Omental fat pad (tissue), 4 donors: ENCODE data around the gene BBX. TPM values are rescaled to one million over a fixed set of nuclear protein-coding genes. Genes with fewer than 3 reads are reported as not detected.

Experiments
- ATAC-seq: fragments of 150-250 bp; one replicate; pipeline ENCODE4 v1.9.1; 2016; ENCODE audit warnings: mild to moderate bottlenecking, moderate library complexity; ENCODE audit not compliant: low FRiP score
- DNase-seq: peaks from one replicate; pipeline ENCODE4 v3.0.0-alpha.2; 2019; ENCODE audit warnings: low spot score
- total RNA-seq, 4 donors: library from RNA; depleted of rRNA; stranded (reverse); fragments of >200 nt; gene quantifications; one replicate each; pipeline ENCODE4 v1.1.0, GENCODE V29; 2016
- TF ChIP-seq, protein P1 (sequence below), 3 donors: fragments of 450-650 bp; IDR thresholded peaks; one replicate each; pipeline ENCODE4 v1.5.1; 2016 to 2017; ENCODE audit warnings: antibody characterized with exemption in 3 of 3, mild to moderate bottlenecking in 3 of 3, moderate library complexity in 2 of 3

BBX gene
- total RNA-seq, 4 donors from 2014 or later: 32.8 to 70.5 (median 40.7) TPM

DNA sequence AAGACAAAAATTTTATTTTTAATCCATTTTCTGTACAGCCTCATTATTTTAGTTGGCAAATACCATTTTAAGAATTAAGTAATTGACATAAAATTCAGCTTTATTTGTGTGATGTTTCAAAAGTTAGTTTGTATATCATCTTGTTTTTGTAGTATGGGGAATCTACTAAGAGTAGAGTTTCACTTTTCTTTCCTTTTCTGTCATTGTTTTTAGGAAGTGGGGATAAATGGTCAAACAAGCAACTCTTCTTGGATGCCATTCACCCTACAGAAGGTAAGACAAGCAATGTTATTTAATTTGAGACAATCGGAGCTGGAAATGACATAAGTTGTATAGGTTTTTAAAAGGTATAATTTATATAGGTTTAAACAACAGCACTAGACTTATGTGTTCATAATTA, 268.3 kb downstream of the BBX start:
- DNase-seq (no peak), ATAC-seq (no peak)
- TF ChIP-seq, protein P1, sequence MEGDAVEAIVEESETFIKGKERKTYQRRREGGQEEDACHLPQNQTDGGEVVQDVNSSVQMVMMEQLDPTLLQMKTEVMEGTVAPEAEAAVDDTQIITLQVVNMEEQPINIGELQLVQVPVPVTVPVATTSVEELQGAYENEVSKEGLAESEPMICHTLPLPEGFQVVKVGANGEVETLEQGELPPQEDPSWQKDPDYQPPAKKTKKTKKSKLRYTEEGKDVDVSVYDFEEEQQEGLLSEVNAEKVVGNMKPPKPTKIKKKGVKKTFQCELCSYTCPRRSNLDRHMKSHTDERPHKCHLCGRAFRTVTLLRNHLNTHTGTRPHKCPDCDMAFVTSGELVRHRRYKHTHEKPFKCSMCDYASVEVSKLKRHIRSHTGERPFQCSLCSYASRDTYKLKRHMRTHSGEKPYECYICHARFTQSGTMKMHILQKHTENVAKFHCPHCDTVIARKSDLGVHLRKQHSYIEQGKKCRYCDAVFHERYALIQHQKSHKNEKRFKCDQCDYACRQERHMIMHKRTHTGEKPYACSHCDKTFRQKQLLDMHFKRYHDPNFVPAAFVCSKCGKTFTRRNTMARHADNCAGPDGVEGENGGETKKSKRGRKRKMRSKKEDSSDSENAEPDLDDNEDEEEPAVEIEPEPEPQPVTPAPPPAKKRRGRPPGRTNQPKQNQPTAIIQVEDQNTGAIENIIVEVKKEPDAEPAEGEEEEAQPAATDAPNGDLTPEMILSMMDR (IDR thresholded peaks at IDR 0.05): no peak

DNA sequence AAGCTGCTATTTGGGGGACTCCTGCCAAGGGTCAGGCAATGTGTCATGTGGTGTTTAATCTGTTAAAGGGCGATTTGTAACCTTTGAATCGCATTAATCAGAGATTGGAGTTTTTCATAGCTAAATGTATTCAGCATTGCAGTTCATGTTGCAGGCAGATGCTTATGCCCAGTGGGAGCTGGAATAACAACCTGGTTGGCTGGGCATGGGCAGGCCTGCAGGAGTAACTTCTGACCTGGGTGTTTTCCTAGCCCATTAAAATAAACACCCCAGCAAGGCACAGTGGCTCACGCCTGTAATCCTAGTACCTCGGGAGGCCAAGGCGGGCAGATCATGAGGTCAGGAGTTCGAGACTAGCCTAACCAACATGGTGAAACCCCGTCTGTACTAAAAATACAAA, 268.7 kb downstream of the BBX start:
- no peak for ATAC-seq
- TF ChIP-seq, protein P1 (IDR thresholded peaks at IDR 0.05): no peak
- DNase-seq: no peak

DNA sequence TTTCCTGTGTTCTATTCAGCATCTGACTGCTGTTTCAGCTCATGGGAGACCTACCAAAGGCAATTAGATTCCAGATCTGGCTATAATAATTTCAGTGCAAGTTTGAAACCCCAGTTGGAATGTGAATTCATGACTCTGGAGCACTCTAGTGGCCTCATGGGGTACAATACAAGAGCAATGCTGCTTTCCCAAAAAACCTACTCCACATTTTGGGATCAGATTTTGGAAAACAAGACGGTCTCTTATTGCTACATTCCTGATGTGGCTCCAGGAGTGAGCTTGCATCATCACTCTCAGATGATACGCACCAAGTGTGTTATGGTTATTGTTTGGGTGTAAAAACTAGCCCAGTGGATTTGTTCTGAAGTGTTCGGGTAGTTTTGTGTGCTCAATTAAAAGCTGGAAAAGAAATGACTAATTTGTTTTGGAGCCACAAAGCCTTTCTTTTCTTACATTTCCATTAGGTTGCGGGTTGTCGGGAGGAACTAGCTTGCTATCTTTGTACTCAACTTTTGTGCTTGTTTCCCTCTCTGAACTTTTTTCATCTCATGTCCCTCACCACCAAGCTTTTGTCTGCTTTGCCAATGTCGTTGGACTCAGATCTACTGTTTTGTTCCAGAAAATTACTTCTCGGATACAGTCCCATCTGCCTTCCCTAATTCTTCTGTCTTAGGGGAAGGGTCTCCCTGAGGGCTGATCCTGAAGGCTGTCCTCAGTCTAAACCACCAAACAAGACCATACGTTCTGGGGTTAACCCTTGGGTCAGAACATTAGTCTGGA, 272.1 kb downstream of the BBX start:
- TF ChIP-seq, protein P1 (IDR thresholded peaks at IDR 0.05): no peak
- ATAC-seq (no peak), DNase-seq (no peak)

DNA sequence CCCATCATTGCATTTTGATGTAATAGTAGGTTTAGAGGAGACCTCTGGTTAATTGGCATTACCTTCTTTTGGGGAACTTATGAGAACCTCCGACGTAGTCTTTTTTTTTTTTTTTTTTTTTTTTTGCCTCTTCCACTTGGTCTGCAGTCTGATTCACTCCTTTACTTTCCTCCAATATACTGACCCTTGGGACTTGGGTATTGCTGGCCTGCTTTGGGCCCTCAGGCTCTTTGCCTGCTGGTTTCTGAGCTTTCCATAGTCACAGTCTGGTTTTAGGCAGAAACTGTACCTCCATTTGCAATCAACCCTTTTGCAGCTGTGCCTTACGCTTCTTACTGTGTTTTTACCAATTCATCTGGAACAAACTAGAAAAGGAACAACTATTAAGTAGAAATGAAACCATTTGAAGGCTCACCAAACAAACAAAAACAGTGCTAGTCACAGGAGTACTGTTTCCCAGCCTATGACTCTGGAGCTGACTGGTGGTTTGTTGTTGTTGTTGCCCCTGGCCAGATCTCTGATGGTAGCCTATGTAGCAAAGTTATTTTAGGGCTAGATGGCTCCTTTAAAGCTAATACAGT, 272.8 kb downstream of the BBX start:
- TF ChIP-seq, protein P1 (IDR thresholded peaks at IDR 0.05): no peak
- ATAC-seq (no peak), DNase-seq (no peak)

DNA sequence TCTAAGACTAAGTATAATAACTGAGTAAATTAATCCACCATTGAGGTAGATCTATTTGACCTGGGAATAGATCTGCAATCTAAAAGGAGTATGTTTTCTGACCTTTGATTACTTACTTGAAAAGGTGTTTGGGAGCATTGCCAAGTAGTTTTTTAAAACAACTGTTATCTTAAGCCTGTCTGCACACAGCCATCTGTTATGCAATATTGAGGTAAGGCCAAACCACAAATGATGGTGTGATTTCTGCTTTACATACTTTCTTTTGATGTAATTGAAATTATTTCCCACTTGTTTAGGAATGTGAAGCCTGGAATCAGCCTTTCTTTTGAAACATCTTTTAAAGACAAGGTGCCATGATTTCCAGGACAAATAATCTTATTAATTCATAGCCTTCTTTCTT, 274.0 kb downstream of the BBX start:
- DNase-seq (no peak), ATAC-seq (no peak)
- TF ChIP-seq, protein P1 (IDR thresholded peaks at IDR 0.05): no peak

DNA sequence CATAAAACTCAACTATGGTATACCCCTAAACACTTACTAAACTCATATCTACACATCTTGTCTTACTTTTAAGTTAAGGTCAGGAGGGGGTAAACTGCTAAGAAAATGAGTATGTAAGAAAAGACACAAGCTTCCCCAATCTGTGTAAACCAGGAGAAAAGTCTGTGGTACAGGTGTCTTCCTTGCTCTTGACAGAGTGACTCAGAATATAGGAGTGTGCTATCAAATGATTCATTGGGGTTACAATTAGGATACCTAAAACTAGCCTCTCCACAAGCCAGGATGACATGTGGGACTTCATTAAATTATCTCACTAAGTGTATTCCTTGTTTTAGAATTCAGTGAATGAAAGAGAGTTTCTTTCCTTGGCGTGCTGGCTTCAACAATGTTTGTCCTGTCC, 274.8 kb downstream of the BBX start:
- ATAC-seq (no peak), DNase-seq (no peak)
- TF ChIP-seq, protein P1 (IDR thresholded peaks at IDR 0.05): no peak

DNA sequence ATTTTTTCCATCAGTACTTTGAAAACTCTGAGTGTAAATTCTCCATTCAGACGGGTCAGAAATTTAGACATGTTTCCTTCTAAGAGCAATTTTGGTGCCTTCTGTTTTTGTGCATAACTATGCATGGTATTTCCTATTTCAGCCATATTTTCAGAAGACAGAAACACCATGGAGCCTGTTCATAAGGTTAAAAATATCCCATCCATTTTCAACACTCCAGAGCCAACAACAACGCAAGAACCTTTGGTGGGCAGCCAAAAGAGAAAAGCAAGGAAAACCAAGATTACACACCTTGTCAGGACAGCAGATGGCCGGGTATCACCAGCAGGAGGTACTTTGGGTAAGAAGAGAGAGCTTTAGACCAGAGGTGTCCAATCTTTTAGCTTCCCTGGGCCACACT, 275.6 kb downstream of the BBX start:
- DNase-seq (no peak), ATAC-seq (no peak)
- TF ChIP-seq, protein P1 (IDR thresholded peaks at IDR 0.05): no peak
